Activated naive CD4-positive, alpha-beta T cell treated with anti-CD3 and anti-CD28 coated beads, Interleukin-2, amount 50 U/mL, for 24 hours (primary cell): Measurements from ENCODE around the gene SH3BP4.

Source experiments
- H3K27ac Mint-ChIP-seq: one replicate; pipeline ENCODE4 v1.8.0; 2021; ENCODE audit warnings: mild to moderate bottlenecking, mixed read lengths
- H3K27me3 Mint-ChIP-seq: one replicate; pipeline ENCODE4 v1.8.0; 2021; ENCODE audit warnings: mixed read lengths
- H3K36me3 Mint-ChIP-seq: one replicate; pipeline ENCODE4 v1.8.0; 2021; ENCODE audit warnings: mixed read lengths
- H3K4me1 Mint-ChIP-seq: one replicate; pipeline ENCODE4 v1.8.0; 2021; ENCODE audit warnings: mixed read lengths
- H3K4me3 Mint-ChIP-seq: one replicate; pipeline ENCODE4 v1.8.0; 2021; ENCODE audit warnings: mild to moderate bottlenecking, mixed read lengths
- H3K9me3 Mint-ChIP-seq: one replicate; pipeline ENCODE4 v1.8.0; 2021; ENCODE audit warnings: mixed read lengths

Gene SH3BP4

GRCh38 chr2:235024931-235025773, 73.3 kb downstream of the SH3BP4 start:
- H3K27me3 Mint-ChIP-seq = no peaks in the 10 kb centered on the region
- no peak overlapping the region for H3K4me3 Mint-ChIP-seq
- H3K36me3 Mint-ChIP-seq = no peaks in the 10 kb centered on the region
- no peak overlapping the region for H3K27ac Mint-ChIP-seq
- H3K9me3 Mint-ChIP-seq = no peaks in the 10 kb centered on the region
- H3K4me1 Mint-ChIP-seq = no peaks in the 10 kb centered on the region

- Mint-ChIP-seq H3K36me3 (no peaks in the 10 kb centered on the region), H3K27me3 (no peaks in the 10 kb centered on the region), H3K9me3 (no peaks in the 10 kb centered on the region), H3K4me3 (no peak overlapping the region), H3K27ac (no peak overlapping the region), H3K4me1 (no peaks in the 10 kb centered on the region)
Observed at GRCh38 chr2:235025800-235026536, 74.2 kb downstream of the SH3BP4 start.

- Mint-ChIP-seq H3K27ac (no peak overlapping the region), H3K4me3 (no peak overlapping the region), H3K9me3 (no peaks in the 10 kb centered on the region), H3K27me3 (no peaks in the 10 kb centered on the region), H3K36me3 (no peaks in the 10 kb centered on the region), H3K4me1 (no peaks in the 10 kb centered on the region)
Observed at GRCh38 chr2:235026649-235027557, 75.1 kb downstream of the SH3BP4 start.

- no peaks in the 10 kb centered on the region for H3K27me3 Mint-ChIP-seq
- H3K36me3 Mint-ChIP-seq = no peaks in the 10 kb centered on the region
- no peak overlapping the region for H3K4me3 Mint-ChIP-seq
- no peaks in the 10 kb centered on the region for H3K4me1 Mint-ChIP-seq
- H3K27ac Mint-ChIP-seq = no peak overlapping the region
- no peaks in the 10 kb centered on the region for H3K9me3 Mint-ChIP-seq
Observed at GRCh38 chr2:235027558-235028214, 75.9 kb downstream of the SH3BP4 start.

GRCh38 chr2:235028646-235029045, 76.8 kb downstream of the SH3BP4 start:
- H3K36me3 Mint-ChIP-seq = no peaks in the 10 kb centered on the region
- H3K9me3 Mint-ChIP-seq = no peaks in the 10 kb centered on the region
- no peak overlapping the region for H3K27ac Mint-ChIP-seq
- no peak overlapping the region for H3K4me3 Mint-ChIP-seq
- no peaks in the 10 kb centered on the region for H3K27me3 Mint-ChIP-seq
- H3K4me1 Mint-ChIP-seq = no peaks in the 10 kb centered on the region

- Mint-ChIP-seq H3K27me3 (no peaks in the 10 kb centered on the region), H3K9me3 (no peaks in the 10 kb centered on the region), H3K4me1 (no peaks in the 10 kb centered on the region), H3K27ac (no peak overlapping the region), H3K36me3 (no peaks in the 10 kb centered on the region), H3K4me3 (no peak overlapping the region)
Observed at GRCh38 chr2:235029054-235029453, 77.2 kb downstream of the SH3BP4 start.

GRCh38 chr2:235030126-235030525, 78.3 kb downstream of the SH3BP4 start:
- H3K27ac Mint-ChIP-seq = no peak overlapping the region
- H3K4me1 Mint-ChIP-seq = no peaks in the 10 kb centered on the region
- no peak overlapping the region for H3K4me3 Mint-ChIP-seq
- H3K27me3 Mint-ChIP-seq = no peaks in the 10 kb centered on the region
- no peaks in the 10 kb centered on the region for H3K9me3 Mint-ChIP-seq
- no peaks in the 10 kb centered on the region for H3K36me3 Mint-ChIP-seq

GRCh38 chr2:235030936-235031335, 79.1 kb downstream of the SH3BP4 start:
- Mint-ChIP-seq H3K27ac (no peak overlapping the region), H3K4me3 (no peak overlapping the region), H3K27me3 (no peaks in the 10 kb centered on the region), H3K9me3 (no peaks in the 10 kb centered on the region), H3K4me1 (no peaks in the 10 kb centered on the region), H3K36me3 (no peaks in the 10 kb centered on the region)

GRCh38 chr2:235031686-235032373, 80.0 kb downstream of the SH3BP4 start:
- no peaks in the 10 kb centered on the region for H3K27me3 Mint-ChIP-seq
- H3K27ac Mint-ChIP-seq = no peak overlapping the region
- H3K4me1 Mint-ChIP-seq = no peaks in the 10 kb centered on the region

GRCh38 chr2:235032466-235032865, 80.6 kb downstream of the SH3BP4 start:
- H3K36me3 Mint-ChIP-seq = no peaks in the 10 kb centered on the region
- no peaks in the 10 kb centered on the region for H3K27me3 Mint-ChIP-seq
- H3K9me3 Mint-ChIP-seq = no peaks in the 10 kb centered on the region
- no peaks in the 10 kb centered on the region for H3K4me1 Mint-ChIP-seq
- no peak overlapping the region for H3K27ac Mint-ChIP-seq
- H3K4me3 Mint-ChIP-seq = no peak overlapping the region

More at GRCh38 chr2:235031686-235032373, 80.0 kb downstream of the SH3BP4 start:
- Mint-ChIP-seq H3K4me3 (no peak overlapping the region), H3K9me3 (no peaks in the 10 kb centered on the region), H3K36me3 (no peaks in the 10 kb centered on the region)

GRCh38 chr2:235032949-235033348, 81.1 kb downstream of the SH3BP4 start:
- Mint-ChIP-seq H3K36me3 (no peaks in the 10 kb centered on the region), H3K27me3 (no peaks in the 10 kb centered on the region), H3K4me1 (no peaks in the 10 kb centered on the region), H3K27ac (no peak overlapping the region), H3K9me3 (no peaks in the 10 kb centered on the region), H3K4me3 (no peak overlapping the region)

- no peak overlapping the region for H3K4me3 Mint-ChIP-seq
- no peaks in the 10 kb centered on the region for H3K36me3 Mint-ChIP-seq
- no peaks in the 10 kb centered on the region for H3K27me3 Mint-ChIP-seq
- no peaks in the 10 kb centered on the region for H3K9me3 Mint-ChIP-seq
- H3K27ac Mint-ChIP-seq = no peak overlapping the region
- no peaks in the 10 kb centered on the region for H3K4me1 Mint-ChIP-seq
Observed at GRCh38 chr2:235034265-235035118, 82.7 kb downstream of the SH3BP4 start.

GRCh38 chr2:235037604-235038166, 85.9 kb downstream of the SH3BP4 start:
- H3K36me3 Mint-ChIP-seq = no peaks in the 10 kb centered on the region
- no peak overlapping the region for H3K27ac Mint-ChIP-seq
- H3K4me3 Mint-ChIP-seq = no peak overlapping the region
- no peaks in the 10 kb centered on the region for H3K9me3 Mint-ChIP-seq
- no peaks in the 10 kb centered on the region for H3K4me1 Mint-ChIP-seq
- no peaks in the 10 kb centered on the region for H3K27me3 Mint-ChIP-seq
